ENCODE data around the gene BCKDK. TPM values are rescaled to one million over a fixed set of nuclear protein-coding genes. Genes with fewer than 3 reads are reported as not detected.
A peak's percentile ranks its signal among the peaks of the same experiment; 100 is the strongest.

Gene BCKDK
- total and polyA plus RNA-seq, 2 of the 13 experiments (the other 11 are each of a cell fraction or from before 2014, with no cell fraction given): 24.9 to 42.6 TPM

- TF ChIP-seq RAD21 (CRISPR knock-in tag; IDR thresholded peaks at IDR 0.05) (no peak), THAP8 (CRISPR knock-in tag; IDR thresholded peaks at IDR 0.05; ENCODE audit: borderline replicate concordance) (no peak), PLSCR1 (CRISPR knock-in tag; IDR thresholded peaks at IDR 0.05; ENCODE audit: borderline replicate concordance) (no peak), SOX5 (CRISPR knock-in tag; IDR thresholded peaks at IDR 0.05; ENCODE audit: borderline replicate concordance) (no peak), UBTF (CRISPR knock-in tag; IDR thresholded peaks at IDR 0.05) (no peak; the same call in 1 of the 2 replicates), IKZF4 (CRISPR knock-in tag; IDR thresholded peaks at IDR 0.05; ENCODE audit: borderline replicate concordance, low read depth, not compliant biosample characterization) (peak; percentile 20), KDM3A (CRISPR knock-in tag; IDR thresholded peaks at IDR 0.05; ENCODE audit: low read depth) (no peak), RCOR2 (CRISPR knock-in tag; IDR thresholded peaks at IDR 0.05) (no peak), ZNF780A (CRISPR knock-in tag; IDR thresholded peaks at IDR 0.05) (no peak), GLMP (CRISPR knock-in tag; IDR thresholded peaks at IDR 0.05; ENCODE audit: borderline replicate concordance) (no peak), ZNF879 (CRISPR knock-in tag; IDR thresholded peaks at IDR 0.05) (no peak), PITX1 (CRISPR knock-in tag; IDR thresholded peaks at IDR 0.05) (0 out of 2 replicates have a peak, but pooled peaks have one; percentile 43), NFE2L2 (IDR thresholded peaks at IDR 0.05; ENCODE audit: low read length) (no peak), KAT8 (CRISPR knock-in tag; IDR thresholded peaks at IDR 0.05) (no peak), USF2 (IDR thresholded peaks at IDR 0.05; ENCODE audit: low read depth, low read length) (peak; percentile 42), USF2 (CRISPR knock-in tag; IDR thresholded peaks at IDR 0.05; ENCODE audit: borderline replicate concordance) (peak; percentile 72; the same call in 1 of the 2 replicates)
- TF ChIP-seq, protein P1, sequence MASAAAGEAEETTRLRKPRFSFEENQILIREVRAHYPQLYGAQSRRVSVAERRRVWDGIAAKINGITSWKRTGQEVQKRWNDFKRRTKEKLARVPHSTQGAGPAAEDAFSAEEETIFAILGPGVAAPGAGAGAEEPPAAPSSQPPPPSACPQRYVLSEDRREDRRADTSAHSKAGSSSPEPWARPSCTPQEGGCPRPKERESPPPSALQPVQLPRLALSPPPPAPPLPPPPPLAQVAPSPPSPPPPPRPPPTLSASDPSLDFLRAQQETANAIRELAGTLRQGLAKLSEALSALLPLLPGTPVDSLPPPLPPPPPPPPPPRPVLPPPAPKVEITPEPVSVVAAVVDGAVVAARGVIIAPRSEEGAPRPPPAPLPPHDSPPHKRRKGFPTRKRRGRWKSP (CRISPR knock-in tag; IDR thresholded peaks at IDR 0.05): no peak
- TF ChIP-seq, protein P2, sequence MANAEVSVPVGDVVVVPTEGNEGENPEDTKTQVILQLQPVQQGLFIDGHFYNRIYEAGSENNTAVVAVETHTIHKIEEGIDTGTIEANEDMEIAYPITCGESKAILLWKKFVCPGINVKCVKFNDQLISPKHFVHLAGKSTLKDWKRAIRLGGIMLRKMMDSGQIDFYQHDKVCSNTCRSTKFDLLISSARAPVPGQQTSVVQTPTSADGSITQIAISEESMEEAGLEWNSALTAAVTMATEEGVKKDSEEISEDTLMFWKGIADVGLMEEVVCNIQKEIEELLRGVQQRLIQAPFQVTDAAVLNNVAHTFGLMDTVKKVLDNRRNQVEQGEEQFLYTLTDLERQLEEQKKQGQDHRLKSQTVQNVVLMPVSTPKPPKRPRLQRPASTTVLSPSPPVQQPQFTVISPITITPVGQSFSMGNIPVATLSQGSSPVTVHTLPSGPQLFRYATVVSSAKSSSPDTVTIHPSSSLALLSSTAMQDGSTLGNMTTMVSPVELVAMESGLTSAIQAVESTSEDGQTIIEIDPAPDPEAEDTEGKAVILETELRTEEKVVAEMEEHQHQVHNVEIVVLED (CRISPR knock-in tag; IDR thresholded peaks at IDR 0.05; ENCODE audit: borderline replicate concordance): peak; percentile 11; the same call in 1 of the 2 replicates
Measured at GRCh38 chr16:31138621-31139578, 30.7 kb downstream of the BCKDK start (continued).
